Mucosa of descending colon (tissue), 3 donors: ENCODE results near the gene PTPN20. TPM values are rescaled to one million over a fixed set of nuclear protein-coding genes. Genes with fewer than 3 reads are reported as not detected.

Experiments
- ATAC-seq: fragments of 200-7000 bp; cut with Tn5 transposase; one replicate; pipeline ENCODE4 v1.9.1; 2020; ENCODE audit warnings: mild to moderate bottlenecking, moderate library complexity
- DNase-seq, 3 donors: peaks; one replicate each; pipeline ENCODE4 v3.0.0-alpha.2; 2020
- H3K36me3 ChIP-seq: fragments of 200-600 bp; one replicate; pipeline ENCODE4 v1.8.0; 2021; ENCODE audit warnings: low read depth, mild to moderate bottlenecking
- H3K4me1 ChIP-seq: fragments of 200-600 bp; one replicate; pipeline ENCODE4 v1.8.0; 2021; ENCODE audit warnings: low read depth, mild to moderate bottlenecking
- H3K4me3 ChIP-seq: fragments of 200-600 bp; one replicate; pipeline ENCODE4 v1.8.0; 2021; ENCODE audit warnings: mild to moderate bottlenecking
- H3K9me3 ChIP-seq: fragments of 200-600 bp; one replicate; pipeline ENCODE4 v1.8.0; 2021; ENCODE audit warnings: mild to moderate bottlenecking
- CTCF ChIP-seq: fragments of 200-600 bp; IDR thresholded peaks from one replicate; pipeline ENCODE4 v1.8.0; 2022; ENCODE audit warnings: antibody characterized with exemption, mild to moderate bottlenecking
- intact Hi-C, 2 donors: fragments of 100-400 bp; cut with DNase I in 1 of 2; cut with micrococcal nuclease in 1 of 2; formaldehyde crosslinking; loops; one replicate each; pipeline versions ENCODE4 v1.11.0 to v1.11.1; 2022; cut with DNase I, micrococcal nuclease
- total RNA-seq, 3 donors: library from RNA; stranded (reverse); fragmentation: NEBNext Ultra II Directional in 2 of 3; extraction: Animal tissue kit (Norgen Biotek cat#: 25700) in 2 of 3; gene quantifications; one replicate each; pipeline versions ENCODE4 v1.2.1 to v1.2.4, GENCODE V29; 2021 to 2023
- donor health status: DM: no; HTN: no; CAD: no; lungs with moderate emphysema.
- donor health status: DM: no; HTN: no; CAD: no.
- donor health status: DM: no; HTN: yes; CAD: no.

The PTPN20 gene
- total RNA-seq, 3 donors from 2014 or later: 1.6 to 6.5 (median 1.7) TPM

GRCh38 chr10:47008769-47009168 lies 97.5 kb downstream of the PTPN20 start:
- intact Hi-C loops: no loop called here
- ATAC-seq: peak; percentile 4
- Histone ChIP-seq H3K9me3 (no peaks in the 10 kb centered on the region), H3K36me3 (no peaks in the 10 kb centered on the region), H3K4me1 (no peaks in the 10 kb centered on the region), H3K4me3 (no peak overlapping the region)
- DNase-seq: peak in 1 of 3 donors; percentile 4
- TF ChIP-seq CTCF: no peak

DNA sequence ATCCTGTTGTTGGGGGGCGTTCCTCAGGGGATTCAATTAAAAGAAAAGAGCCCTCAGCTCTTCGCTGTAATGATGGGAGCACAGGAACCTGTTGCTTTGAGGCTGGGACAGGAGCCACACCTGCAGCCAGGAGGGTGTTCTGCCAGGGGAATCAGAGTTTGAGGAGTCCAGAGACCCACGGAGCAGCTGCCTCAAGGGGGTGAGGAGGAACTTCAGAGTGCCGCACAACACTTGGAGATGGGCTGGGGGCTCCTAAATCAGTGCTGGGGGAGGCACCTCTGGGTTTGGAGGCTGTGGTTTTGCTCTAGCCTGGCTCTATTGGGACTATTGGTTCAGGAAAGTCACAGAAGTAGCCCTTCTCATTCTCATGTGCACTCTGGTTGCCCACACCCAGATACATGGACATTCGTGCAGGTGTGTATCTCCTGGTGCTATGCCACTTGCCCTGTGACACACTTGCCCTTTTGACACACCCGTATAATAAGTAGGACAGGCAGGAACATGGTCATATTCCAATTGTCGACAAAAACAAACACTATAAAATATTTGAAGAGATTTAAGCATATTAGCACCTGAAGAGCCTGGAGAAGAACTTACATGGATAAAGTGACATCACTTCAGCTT lies 98.1 kb downstream of the PTPN20 start:
- H3K4me3 ChIP-seq: no peak overlapping the region
- peak; percentile 99 for ATAC-seq
- no peaks in the 10 kb centered on the region for H3K9me3 ChIP-seq
- intact Hi-C loops: no loop called here
- H3K4me1 ChIP-seq: no peaks in the 10 kb centered on the region
- no peaks in the 10 kb centered on the region for H3K36me3 ChIP-seq
- TF ChIP-seq CTCF: no peak
- DNase-seq: peak; percentile 76 to 84 (median 78)

DNA sequence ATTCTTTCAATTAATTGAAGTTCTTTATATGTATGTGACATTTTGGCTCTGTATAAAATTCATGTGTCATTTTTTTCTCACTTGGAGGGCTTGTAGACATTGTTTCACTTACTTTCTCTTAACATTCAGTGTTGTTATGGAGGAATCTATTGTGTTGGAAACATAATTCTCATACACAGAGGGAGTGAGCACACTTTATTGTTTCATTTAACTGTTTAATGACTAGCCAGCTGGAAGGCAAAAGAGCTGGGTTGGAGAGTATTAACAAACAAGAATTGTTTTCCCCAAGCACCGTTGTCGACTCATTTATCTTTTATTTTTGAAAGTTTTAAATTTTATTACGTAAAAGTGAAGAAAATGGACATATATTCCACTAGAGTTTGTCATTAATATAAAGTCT lies 98.8 kb downstream of the PTPN20 start:
- DNase-seq (no peak), ATAC-seq (no peak)
- Histone ChIP-seq H3K4me3 (no peak overlapping the region), H3K36me3 (no peaks in the 10 kb centered on the region), H3K9me3 (no peaks in the 10 kb centered on the region), H3K4me1 (no peaks in the 10 kb centered on the region)
- intact Hi-C loops: no loop called here
- TF ChIP-seq CTCF: no peak

DNA sequence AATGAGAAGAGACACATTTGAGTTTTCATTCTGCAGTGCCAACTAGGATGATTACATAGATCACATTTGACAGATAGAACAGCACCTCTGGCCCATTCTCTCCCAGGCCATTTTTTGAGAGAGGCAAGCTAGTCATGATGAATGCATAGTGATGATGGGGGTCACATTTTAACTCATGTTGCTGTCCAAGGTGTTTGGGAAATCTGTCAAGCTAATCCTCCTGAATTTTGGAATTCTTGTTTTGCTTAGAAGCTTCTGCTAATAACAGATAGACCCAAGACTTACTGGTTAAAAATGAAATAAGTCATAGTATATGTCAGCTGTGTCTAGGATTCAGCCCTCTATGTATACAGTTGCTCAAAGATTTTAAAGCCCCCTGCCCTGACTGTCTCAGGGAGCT lies 101.0 kb downstream of the PTPN20 start:
- no peaks in the 10 kb centered on the region for H3K36me3 ChIP-seq
- DNase-seq (no peak), ATAC-seq (no peak)
- H3K4me3 ChIP-seq: no peak overlapping the region
- TF ChIP-seq CTCF: no peak
- no peaks in the 10 kb centered on the region for H3K9me3 ChIP-seq
- H3K4me1 ChIP-seq: no peaks in the 10 kb centered on the region
- intact Hi-C loops: no loop called here

DNA sequence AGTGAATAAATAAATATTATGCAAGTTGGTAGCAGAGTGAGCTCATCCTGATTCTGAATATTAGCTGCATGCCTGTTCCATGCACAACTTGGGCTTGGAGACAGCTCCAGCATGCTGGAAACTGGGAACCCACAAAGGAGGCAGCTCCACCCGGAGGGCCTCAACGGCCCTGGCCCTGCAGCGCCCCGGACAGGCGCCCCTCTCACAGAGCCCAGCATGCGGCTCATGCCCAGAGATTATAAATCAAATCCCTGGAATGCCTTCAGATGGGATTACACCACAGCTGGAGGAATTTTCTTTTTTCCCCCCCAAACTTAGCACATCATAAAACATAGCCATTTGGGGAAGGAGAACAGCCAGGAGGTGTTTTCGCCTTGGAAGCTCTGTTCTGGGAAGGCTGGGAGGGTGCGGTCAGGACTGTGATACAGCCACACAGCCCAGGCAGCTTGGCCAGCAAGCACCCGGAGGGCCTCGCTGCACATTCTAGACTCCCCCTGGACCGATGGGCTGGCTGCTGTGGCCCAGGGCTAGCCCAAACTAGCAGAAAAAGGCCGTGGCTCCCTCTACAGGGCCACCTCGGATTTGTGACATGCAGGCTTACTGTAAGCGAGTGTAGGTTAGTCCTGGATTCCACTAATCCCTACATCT lies 102.4 kb downstream of the PTPN20 start:
- no peaks in the 10 kb centered on the region for H3K36me3 ChIP-seq
- no peaks in the 10 kb centered on the region for H3K9me3 ChIP-seq
- peak in 1 of 3 donors; percentile 46 for DNase-seq
- intact Hi-C loops: no loop called here
- TF ChIP-seq CTCF: no peak
- ATAC-seq: no peak
- H3K4me3 ChIP-seq: no peak overlapping the region
- H3K4me1 ChIP-seq: no peaks in the 10 kb centered on the region
